ENCODE measurements around the gene AGAP1.

Gene AGAP1
- 2.6 to 6.8 reads per million in 2 experiments for total RNA-seq

DNA sequence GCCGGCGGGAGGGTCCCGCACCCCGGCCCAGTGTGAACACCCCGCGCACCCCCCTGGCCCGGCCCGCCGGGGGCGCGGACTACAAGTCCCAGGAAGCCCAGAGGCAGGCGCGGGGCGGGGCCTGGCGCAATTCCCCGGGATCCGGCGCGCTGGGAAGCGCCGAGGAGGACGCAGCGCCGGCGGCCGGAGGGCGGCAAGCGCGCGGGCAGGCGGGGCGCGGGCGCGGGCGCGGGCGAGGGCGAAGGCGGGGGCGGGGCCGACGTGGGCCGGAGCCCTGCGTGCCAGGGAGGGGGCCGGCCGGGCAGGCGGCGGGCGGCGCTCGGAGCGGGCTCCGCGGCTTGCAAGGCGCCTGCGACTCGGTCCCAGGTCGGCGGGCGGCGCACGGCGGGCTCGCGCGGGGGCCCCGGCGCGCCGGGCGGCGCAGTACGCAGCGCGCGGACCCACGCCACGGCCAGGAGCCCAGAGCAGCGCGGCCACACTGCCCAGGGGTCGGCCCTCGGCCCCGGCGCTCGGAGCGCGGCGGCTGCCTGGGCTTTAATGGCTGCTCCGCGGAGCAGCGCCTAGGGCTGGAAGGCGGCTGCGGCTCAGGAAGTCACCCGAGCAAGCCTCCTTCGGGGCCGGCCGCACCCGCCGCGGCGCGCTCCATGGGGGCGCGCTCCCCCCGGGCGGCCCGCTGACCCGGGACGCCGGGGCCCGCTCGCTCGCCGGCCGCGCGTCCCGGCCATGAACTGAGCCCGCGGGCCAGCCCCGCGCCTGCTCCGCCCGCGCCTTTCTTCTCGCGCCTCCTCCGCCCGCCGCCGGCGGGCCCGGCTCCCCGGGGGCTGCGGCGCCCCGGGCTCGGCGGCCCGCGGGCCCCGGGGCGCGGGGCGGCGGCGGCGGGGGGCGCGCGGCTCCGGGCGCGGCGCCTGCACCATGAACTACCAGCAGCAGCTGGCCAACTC lies at the start of gene AGAP1:
Gene AGAP1, plus strand, starts transcription at position 269 of the 941 bp plus-strand sequence.
- DNase-seq (ENCODE audit: low read depth): no peak

DNA sequence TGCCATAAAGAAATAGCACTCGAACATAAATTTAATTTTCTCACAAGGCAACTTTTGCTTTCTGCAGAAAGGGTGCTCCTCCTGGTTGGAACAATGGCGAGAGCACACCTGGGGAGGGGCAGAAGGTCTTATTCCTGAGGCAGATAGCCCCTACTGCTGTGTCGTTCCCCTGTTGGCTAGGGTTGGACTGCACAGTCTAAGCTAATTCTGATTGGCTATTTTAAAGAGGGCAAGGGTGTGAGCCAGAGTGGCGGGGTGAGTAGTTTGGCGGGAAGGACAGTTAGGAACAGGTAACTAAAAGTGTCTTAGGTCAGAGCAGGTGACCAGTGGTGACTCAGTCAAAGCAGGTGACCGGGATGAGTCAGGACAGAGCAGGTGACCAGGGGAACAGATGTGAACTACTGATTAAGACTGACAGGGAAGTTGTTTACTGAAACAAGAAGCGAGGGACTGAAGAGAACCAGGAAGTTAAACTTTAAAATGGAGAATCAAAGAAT lies 49.7 kb upstream of the AGAP1 start:
- DNase-seq (ENCODE audit: low read depth): no peak

- DNase-seq (ENCODE audit: low read depth): no peak
These were observed 48.7 kb upstream of the AGAP1 start for GRCh38 chr2:235445116-235445515.

DNA sequence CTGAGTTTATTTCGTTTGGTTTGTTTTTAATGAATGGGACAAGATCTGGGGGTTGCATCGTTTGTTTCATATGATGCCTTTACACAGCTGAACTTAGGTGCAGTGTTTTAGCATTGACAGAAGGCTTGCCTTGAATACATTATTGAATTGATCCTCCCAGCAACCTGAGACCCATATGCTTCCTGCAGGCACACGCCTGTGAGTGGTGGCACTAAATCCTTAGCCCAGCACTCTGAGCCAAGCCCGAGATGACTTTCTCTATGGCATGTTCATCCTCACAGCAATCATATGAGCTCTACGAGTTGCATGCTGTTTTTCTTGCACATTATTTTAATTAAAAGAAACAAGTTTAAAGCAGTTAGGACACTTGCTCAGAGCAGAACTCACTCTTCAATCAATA lies 47.8 kb upstream of the AGAP1 start:
- DNase-seq (ENCODE audit: low read depth): no peak

DNA sequence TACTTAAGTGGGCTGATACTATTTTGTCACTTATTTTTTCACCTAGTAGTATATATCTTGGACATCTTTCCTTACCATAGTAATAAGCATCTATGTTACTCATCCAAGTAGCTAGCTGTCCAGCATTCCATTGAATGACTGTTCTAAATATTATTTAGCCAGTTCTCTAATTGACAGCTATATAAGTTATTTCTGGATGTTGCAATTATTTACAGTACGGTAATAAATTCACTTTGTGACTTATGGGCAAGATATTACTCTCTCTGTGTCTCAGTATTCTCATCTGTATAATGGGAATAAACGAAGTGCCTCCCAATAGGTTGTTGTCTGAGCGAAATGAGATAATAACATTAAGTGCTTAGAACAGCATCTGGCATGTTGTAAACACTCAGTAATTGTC lies 46.6 kb upstream of the AGAP1 start:
- DNase-seq (ENCODE audit: low read depth): no peak

- no peak for DNase-seq (ENCODE audit: low read depth)
These were observed 44.3 kb upstream of the AGAP1 start for GRCh38 chr2:235449568-235449967.

- no peak for DNase-seq (ENCODE audit: low read depth)
These were observed 40.2 kb upstream of the AGAP1 start for GRCh38 chr2:235453605-235454151.

DNA sequence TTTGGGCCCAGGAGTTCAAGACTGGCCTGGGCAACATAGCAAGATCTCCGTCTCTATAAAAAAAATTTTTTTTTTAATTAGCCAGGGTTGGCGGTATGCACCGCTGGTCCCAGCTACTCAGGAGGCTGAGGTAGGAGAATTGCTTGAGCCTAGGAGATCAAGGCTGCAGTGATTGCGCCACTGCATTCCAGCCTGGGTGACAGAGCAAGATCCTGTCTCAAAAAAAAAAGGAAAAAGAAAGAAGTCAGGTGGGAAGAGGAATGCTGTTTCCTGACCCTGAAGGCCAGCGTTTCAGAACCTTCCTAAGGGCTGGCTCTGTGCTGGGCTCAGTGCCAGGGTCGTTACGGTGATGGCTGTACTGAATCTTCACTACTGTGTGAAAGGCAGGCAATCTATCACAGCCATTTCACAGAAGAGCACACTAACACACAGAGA lies 35.0 kb upstream of the AGAP1 start:
- no peak for DNase-seq (ENCODE audit: low read depth)

- DNase-seq (ENCODE audit: low read depth): no peak
These were observed 33.2 kb upstream of the AGAP1 start for GRCh38 chr2:235460548-235461047.

DNA sequence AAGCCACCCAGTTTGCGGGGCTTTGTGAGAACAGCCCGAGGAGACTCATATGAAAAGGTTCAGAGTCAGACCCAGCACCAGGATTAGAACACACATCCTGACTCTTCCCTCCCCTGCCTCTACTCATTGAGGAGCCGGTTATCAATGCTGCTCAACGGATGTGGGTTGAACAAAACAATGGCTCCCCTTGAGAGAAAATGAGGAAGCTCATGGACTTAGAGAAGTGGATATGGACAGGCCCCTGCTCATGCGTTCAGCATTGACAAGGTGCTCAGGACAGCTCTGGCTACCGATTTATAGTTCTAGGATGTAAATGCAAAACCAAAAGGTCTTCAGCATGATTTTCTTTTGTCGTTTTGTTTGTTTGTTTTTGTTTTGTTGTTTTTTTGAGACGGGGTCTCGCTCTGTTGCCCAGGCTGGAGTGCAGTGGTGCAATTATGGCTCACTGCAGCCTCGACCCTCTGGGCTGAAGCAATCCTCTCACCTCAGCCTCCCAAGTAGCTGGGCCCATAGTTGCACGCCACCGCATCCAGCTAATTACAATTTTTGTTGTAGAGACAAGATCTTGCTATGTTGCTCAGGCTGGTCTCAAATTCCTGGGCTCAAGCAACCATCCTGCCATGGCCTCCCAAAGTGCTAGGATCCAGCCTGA lies 32.0 kb upstream of the AGAP1 start:
- DNase-seq (ENCODE audit: low read depth): no peak

GRCh38 chr2:235462415-235462790 lies 31.4 kb upstream of the AGAP1 start:
- DNase-seq (ENCODE audit: low read depth): no peak

DNA sequence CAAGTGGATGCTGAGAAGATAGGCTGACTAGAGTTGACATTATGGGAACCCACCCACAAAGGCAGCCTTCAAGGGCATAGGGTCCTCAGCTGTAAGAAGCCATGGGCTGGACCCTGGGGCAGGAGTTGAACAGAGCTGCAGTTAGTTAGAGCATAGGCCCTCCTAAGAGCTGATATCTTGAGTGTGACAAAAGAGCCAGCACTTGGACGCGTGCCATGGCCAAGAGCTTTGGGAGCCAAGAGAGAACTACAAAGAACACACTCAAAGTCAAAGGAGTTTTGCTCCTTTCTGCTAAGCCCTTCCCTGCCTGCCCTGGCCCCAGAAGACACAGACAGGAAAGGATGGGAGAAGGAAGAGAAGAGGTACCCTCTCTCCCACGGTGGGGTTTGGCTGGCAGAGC lies 29.9 kb upstream of the AGAP1 start:
- no peak for DNase-seq (ENCODE audit: low read depth)

DNA sequence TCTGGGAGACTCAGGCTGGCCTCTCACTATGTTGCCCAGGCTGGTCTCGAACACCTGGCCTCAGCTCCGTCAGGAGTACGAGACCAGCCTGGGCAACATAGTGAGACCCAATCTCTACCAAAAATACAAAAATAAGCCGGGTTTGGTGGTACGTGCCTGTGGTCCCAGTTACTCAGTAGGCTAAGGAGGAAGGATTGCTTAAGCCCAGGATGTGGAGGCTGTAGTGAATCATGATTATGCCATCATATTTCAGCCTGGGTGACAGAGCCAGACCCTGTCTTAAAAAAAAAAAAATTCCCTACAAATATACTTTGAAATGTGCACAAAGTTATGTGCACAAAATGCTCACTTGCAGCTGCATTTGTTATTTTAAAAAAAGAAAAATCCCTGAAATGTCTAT lies 26.3 kb upstream of the AGAP1 start:
- no peak for DNase-seq (ENCODE audit: low read depth)

DNA sequence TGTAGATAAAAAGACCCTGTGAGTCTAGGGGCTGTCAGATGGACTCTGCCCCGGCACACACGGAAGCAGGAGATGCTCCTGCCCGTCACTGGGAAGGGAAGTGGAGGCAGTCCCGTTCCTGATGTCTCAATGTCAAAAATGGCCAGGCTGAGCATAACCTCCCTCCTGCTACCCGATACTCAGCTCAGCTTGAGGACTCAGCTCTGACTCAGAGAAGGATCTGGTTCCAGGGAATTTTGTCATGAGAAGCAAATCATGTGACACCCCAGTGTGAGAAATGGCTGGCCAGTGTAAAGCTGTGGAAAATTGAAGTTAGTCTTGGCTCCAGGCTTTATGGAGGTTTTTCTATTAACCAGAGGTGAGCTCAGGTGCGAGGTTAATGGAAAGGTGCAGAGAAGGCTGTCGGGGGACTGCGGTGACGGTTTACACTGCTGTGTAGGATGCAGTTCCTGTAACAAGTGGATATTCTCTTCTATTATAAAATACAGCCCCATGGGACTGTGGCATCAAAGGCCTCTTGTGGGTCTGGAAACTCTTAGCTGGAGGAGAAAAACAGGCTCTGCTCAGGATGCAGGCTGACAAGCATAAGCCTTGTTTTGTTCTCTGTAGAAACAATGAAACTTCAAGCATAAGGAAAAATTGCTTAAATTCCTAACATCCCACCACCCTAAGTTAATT lies 24.7 kb upstream of the AGAP1 start:
- DNase-seq (ENCODE audit: low read depth): no peak

- no peak for DNase-seq (ENCODE audit: low read depth)
These were observed 22.6 kb upstream of the AGAP1 start for GRCh38 chr2:235471186-235471747.

DNA sequence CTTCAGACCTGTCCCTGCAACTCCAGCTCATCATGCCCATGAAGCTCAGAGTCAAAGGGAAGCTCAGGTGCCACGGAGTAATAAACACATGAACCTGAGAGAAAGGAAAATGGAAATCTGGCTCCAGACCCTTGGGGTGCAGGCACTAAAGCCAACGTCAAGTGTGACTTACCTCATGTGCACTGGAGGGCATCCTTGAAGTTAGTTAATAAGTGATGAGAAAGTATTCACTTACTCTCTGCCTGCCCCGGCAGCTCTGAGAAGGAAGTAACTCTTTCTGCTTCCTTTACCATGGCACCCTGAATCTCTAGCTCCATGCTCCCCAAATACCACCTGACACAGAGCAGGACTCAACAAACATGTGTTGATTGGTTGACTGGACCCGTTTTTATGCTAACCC lies 21.4 kb upstream of the AGAP1 start:
- DNase-seq (ENCODE audit: low read depth): no peak

DNA sequence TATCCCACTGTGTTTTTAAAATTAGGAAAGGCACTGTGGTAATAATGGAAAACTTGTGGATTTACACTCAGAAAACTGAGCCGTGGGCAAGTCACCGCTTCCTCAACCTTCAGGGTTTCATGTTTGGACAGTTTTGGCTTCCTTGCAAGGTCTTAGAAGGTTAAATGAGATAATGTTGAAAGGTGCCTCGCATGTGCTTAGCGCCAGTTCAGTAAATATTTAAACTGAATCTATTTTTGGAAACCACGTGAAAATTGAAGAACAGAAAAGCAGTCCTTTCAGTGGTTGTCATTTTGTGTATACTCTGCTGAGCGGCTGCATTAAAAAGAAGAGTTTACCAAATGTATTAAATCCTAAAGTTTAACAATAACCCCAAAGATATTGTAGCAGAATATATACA lies 15.2 kb upstream of the AGAP1 start:
- no peak for DNase-seq (ENCODE audit: low read depth)

DNA sequence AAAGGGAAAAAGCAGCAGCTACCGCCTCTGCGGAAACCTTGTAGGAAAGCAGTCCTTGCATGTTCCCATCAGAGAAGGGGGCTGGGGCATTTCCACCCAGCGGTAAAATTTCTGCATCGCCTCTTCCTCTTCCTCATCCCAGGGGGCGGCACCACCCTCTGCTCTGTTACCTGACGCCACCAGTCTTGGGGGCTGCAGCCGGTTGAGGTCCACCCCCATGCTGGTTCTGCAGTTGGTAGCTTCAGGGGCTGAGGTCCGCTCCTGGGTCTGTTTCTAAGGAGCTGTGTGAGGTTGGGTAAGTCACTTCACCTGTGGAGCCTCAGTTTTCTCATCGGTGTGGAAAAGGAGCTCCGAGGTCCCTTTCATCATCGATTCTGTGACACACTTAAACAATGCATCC lies 14.2 kb upstream of the AGAP1 start:
- DNase-seq (ENCODE audit: low read depth): no peak

GRCh38 chr2:235480614-235481013 lies 13.2 kb upstream of the AGAP1 start:
- DNase-seq (ENCODE audit: low read depth): no peak

- DNase-seq (ENCODE audit: low read depth): no peak
These were observed 10.5 kb upstream of the AGAP1 start for GRCh38 chr2:235483313-235483712.

DNA sequence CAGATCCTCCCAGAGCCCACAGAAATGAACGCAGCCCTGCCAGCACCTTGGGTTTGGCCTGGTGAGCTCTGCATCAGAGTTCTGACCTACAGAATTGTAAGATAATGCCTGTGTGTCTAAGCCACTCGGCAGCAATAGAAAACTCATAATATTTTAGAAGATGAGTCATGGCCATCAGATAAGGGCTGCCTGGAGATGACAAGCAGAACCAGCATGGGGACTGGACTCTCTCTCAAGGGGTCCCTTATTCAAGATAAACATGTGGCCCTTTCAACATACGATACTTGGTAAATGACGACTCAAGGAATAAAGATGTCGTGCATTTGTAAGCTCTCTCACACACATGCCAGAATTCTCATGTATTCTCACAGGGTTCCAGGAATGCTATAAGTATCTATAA lies 8.5 kb upstream of the AGAP1 start:
- no peak for DNase-seq (ENCODE audit: low read depth)

- no peak for DNase-seq (ENCODE audit: low read depth)
These were observed 7.1 kb upstream of the AGAP1 start for GRCh38 chr2:235486729-235487128.
